HUES64 (cell line): ENCODE data around the gene ACOT13. TPM values are rescaled to one million over a fixed set of nuclear protein-coding genes. Genes with fewer than 3 reads are reported as not detected.
"Not testable (repeated sequence)": the region's sequence is repeated elsewhere in the genome, so short reads cannot be mapped to it uniquely, and the experiment has no call there.

Experiments used
- H3K27ac ChIP-seq: 2 replicates; pipeline ENCODE4 v1.7.0; 2013; ENCODE audit warnings: low read depth, low read length, inconsistent platforms
- H3K27me3 ChIP-seq: 2 replicates; pipeline ENCODE4 v1.6.1; 2013; ENCODE audit warnings: mild to moderate bottlenecking, low read length; ENCODE audit not compliant: insufficient read depth
- H3K36me3 ChIP-seq: 2 replicates; pipeline ENCODE4 v1.6.1; 2013; ENCODE audit warnings: mild to moderate bottlenecking, low read length; ENCODE audit not compliant: insufficient read depth
- H3K4me1 ChIP-seq: 2 replicates; pipeline ENCODE4 v1.6.1; 2013; ENCODE audit warnings: mild to moderate bottlenecking, low read length, moderate library complexity; ENCODE audit not compliant: insufficient read depth
- H3K4me3 ChIP-seq: 2 replicates; pipeline ENCODE4 v1.5.1; 2013; ENCODE audit warnings: mild to moderate bottlenecking, low read length, moderate library complexity
- H3K9ac ChIP-seq: 2 replicates; pipeline ENCODE4 v1.6.1; 2013; ENCODE audit warnings: mild to moderate bottlenecking, low read depth, low read length
- H3K9me3 ChIP-seq: 2 replicates; pipeline ENCODE4 v1.6.1; 2013; ENCODE audit warnings: low read depth, low read length; ENCODE audit not compliant: insufficient read depth
- WGBS: fragments of 150-250, 120-280 bp; methylation state at CpG from one replicate; pipeline ENCODE4 v1.1.7; 2013; ENCODE audit warnings: missing lambda C conversion rate; 5-methylcytosine and 5-hydroxymethylcytosine counted together
- polyA plus RNA-seq, 2 experiments: library from polyadenylated mRNA; stranded (reverse); fragments of 50-300 nt; gene quantifications; one replicate each; pipeline ENCODE4 v1.2.3, GENCODE V29; 2013

ACOT13 gene
- 44.8 TPM for polyA plus RNA-seq (2013, experiment 1 of 2)
- polyA plus RNA-seq (2013, experiment 2 of 2): 61.1 TPM

DNA sequence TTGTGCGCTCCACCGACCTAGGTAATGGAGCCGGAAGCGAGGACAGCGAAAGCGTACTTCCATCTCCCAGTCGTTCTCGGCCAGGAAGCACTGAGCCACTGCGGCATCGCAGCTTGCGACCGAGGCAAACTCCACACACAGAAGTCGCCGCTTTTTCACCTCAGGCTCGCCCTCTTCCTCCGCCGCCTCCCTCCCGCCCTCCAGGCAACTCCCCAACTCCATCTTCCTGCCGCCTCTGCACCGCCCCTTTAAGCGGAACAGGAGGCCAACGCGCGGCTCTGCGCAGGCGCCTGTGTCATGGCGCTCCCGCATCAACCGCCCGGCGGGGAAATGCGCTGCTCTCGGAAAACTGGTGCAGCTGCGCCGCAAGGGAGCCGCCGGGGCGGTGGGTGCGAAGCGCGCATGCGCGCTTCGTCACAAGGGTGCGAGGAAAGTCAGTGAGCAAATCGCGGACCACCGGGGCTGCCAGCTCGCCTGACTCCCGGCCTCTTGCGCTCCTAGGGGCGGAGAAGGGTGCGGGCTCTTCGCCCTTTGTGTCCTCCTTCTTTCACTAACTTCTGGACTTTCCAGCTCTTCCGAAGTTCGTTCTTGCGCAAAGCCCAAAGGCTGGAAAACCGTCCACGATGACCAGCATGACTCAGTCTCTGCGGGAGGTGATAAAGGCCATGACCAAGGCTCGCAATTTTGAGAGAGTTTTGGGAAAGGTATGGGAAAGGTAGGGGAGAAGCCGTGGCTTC lies at the start of gene ACOT13, which contains the start of gene TDP2:
TSS of gene ACOT13 (plus strand) at position 437 of the 737 bp plus-strand sequence. CDS start at position 624, 187 bp downstream.
TSS of gene TDP2 (minus strand) at position 259 of the 737 bp plus-strand sequence. CDS start at position 222, 37 bp downstream.
- peak within 1 kb of the TSS; percentile 99 for H3K4me3 ChIP-seq
- peak within 1 kb of the TSS; percentile 96 for H3K9ac ChIP-seq
- peaks cover 22% of the 10 kb centered on the region for H3K9me3 ChIP-seq
- peaks cover 53% of the 10 kb centered on the region for H3K36me3 ChIP-seq
- H3K27ac ChIP-seq: peak within 1 kb of the TSS; percentile 94
- H3K27me3 ChIP-seq: no peaks in the 10 kb centered on the region
- under 1% methylated on average over 62 of the region's 62 CpGs for WGBS
- H3K4me1 ChIP-seq: peaks cover 7% of the 10 kb centered on the region; the same call in 1 of the 2 replicates

DNA sequence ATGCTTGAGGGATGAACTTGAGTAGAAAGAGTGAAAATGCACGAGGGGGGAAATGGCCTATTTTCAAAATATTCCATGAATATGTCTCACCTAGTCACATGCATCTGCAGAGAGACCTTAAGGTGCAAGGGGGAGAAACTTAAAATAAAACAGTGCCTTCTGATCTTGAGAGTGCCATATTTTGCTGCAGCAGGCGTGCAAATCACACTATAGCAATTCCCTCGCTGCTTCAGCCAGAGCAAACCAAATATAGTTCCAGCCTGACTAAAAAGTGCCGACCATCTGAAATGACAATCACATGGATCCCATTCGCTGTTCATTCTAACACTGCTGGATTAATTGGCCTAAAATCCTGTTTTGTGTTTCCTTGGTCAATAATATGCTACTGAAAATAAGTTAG lies 47.2 kb upstream of the ACOT13 start:
- Histone ChIP-seq H3K9me3 (no peaks in the 10 kb centered on the region), H3K36me3 (no peaks in the 10 kb centered on the region), H3K27me3 (no peaks in the 10 kb centered on the region), H3K4me3 (no peak overlapping the region), H3K9ac (no peak overlapping the region), H3K4me1 (no peaks in the 10 kb centered on the region), H3K27ac (no peak overlapping the region)
- 96% methylated on average over 5 of the region's 5 CpGs for WGBS

DNA sequence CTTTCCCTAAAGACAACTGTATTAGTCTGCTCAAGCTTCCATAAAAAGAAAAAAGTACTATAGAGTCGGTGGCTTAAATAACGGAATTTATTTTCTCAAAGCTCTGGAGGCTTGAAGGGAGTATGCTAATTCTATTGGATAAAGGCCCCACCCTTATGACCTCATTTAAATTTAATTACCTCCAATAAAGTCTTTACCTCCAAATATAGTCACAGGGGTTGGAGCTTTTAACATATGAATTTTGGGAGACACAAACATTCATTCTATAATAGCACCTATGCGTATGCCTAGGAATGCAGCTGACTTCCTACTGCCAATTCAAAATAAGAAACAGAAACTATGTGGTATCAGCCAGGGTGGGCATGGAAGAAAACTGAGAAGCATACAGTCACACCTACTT lies 46.2 kb upstream of the ACOT13 start:
- Histone ChIP-seq H3K4me3 (no peak overlapping the region), H3K27ac (no peak overlapping the region), H3K4me1 (no peaks in the 10 kb centered on the region), H3K9ac (no peak overlapping the region), H3K27me3 (no peaks in the 10 kb centered on the region), H3K9me3 (no peaks in the 10 kb centered on the region), H3K36me3 (no peaks in the 10 kb centered on the region)
- WGBS: 100% methylated on average over 1 of the region's 3 CpGs

DNA sequence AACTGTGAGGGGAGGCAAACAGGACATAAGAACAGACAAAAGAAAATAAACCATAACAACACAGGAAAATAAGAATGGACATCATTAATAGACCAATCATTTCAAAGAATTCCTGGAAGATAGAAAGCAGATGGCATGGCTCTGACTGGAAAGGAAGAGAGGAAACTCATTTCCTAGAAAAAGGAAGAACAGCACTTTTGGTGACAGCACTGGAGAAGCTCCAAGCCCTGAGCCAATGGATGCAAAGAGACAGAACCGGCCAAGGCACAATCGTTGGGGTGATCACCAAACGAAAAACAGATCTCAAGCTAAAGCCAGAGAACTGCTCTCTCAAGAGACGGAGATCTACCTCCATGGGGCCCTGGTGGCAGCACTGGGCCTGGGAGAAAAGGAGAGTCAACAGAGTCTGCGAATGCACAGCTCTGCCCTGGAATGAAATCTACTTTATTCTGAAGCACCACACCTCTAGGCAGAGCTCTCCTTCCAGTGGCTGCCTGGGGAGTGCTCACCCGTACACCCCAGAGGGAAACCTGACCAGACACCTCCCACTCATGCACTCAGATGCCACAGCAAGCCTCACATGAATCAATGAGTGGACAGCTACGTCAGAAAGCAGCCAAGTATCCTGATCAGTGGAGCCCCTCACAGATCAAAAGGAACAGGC lies 45.1 kb upstream of the ACOT13 start:
- no peaks in the 10 kb centered on the region for H3K36me3 ChIP-seq
- H3K27ac ChIP-seq: no peak overlapping the region
- no peaks in the 10 kb centered on the region for H3K9me3 ChIP-seq
- no peaks in the 10 kb centered on the region for H3K4me1 ChIP-seq
- H3K4me3 ChIP-seq: no peak overlapping the region
- 88% methylated on average over 7 of the region's 7 CpGs for WGBS
- H3K27me3 ChIP-seq: no peaks in the 10 kb centered on the region
- no peak overlapping the region for H3K9ac ChIP-seq

DNA sequence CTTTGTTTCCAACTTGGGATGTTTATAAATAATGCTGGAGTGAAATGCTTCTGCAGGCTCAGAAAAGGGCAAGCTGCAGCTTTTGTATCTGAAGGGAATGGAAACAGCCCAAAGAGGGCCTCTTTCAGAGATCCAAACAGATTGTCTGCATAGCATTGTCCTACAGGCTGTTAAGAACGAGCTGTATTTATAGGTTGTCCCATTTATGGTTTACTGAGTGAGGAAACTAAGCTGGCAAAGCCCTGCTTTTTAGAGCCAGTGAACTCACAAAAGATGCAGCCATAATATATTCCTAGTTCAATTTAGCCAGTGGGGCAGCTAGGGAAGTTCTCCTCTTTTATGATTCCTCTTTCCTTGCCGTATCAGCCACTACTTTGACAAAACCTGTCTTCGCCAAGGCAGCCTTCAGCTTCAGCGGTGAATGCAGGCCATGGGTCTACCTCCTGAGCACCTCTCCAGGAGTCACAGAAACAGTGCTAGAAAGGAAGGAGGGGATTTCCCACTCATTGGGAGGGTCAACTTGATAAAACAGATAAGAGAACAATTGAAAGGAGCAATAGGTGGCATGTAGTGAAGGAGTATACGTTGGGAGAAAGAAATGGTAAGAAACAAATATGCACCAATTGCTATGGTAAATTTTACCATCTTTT lies 35.9 kb upstream of the ACOT13 start:
- Histone ChIP-seq H3K9me3 (no peaks in the 10 kb centered on the region), H3K9ac (no peak overlapping the region), H3K4me3 (no peak overlapping the region), H3K4me1 (peaks cover 15% of the 10 kb centered on the region), H3K36me3 (no peaks in the 10 kb centered on the region), H3K27ac (no peak overlapping the region), H3K27me3 (no peaks in the 10 kb centered on the region)
- WGBS: 71% methylated on average over 5 of the region's 5 CpGs

DNA sequence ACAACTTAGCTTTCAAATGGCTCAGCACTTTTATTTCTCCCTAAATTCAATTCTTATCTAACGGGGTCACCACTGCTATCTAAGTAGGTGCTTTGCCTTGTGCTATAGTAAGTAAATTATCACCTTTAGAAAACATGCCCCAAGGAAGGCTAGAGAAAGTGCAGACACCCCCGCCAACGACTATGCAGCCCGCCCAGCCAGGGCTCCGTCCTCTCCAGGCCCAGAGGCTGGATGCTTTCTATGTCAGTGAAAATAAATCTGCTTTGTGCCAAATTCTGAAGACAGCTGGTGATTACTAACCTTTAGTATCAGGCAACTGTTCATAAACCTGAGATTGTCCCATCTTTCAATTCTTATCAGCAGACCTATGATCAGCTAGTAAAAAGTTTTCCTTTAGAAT lies 35.2 kb upstream of the ACOT13 start:
- no peaks in the 10 kb centered on the region for H3K36me3 ChIP-seq
- H3K27me3 ChIP-seq: no peaks in the 10 kb centered on the region
- no peak overlapping the region for H3K27ac ChIP-seq
- H3K9ac ChIP-seq: no peak overlapping the region
- peaks cover 15% of the 10 kb centered on the region for H3K4me1 ChIP-seq
- H3K4me3 ChIP-seq: no peak overlapping the region
- no peaks in the 10 kb centered on the region for H3K9me3 ChIP-seq
- 57% methylated on average over 4 of the region's 5 CpGs for WGBS

DNA sequence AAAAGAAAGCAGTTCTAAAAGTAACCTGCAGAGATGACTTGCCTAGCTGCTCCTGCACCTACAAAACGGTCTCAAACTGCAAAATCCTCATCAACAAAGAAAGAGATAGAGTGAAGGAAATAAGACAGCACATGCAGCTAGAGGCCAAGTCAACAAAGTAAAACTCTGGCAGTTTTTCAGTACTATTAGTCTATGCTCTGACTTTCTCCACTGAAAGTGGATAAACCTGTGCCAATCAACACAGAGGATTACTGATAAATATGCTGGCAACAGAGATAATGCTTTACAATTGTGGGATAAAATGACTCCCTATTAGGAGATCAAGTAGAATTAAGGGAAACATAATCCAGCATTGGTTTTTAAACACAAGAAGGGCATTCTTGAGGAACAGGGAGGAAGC lies 34.3 kb upstream of the ACOT13 start:
- peaks cover 15% of the 10 kb centered on the region for H3K4me1 ChIP-seq
- 0 out of 2 replicates have a peak, but pooled peaks cover 5% of the 10 kb centered on the region for H3K9me3 ChIP-seq
- no peaks in the 10 kb centered on the region for H3K36me3 ChIP-seq
- no peak overlapping the region for H3K27ac ChIP-seq
- H3K9ac ChIP-seq: no peak overlapping the region
- no peaks in the 10 kb centered on the region for H3K27me3 ChIP-seq
- no peak overlapping the region for H3K4me3 ChIP-seq
- WGBS: 40% methylated on average over 1 of the region's 1 CpG

DNA sequence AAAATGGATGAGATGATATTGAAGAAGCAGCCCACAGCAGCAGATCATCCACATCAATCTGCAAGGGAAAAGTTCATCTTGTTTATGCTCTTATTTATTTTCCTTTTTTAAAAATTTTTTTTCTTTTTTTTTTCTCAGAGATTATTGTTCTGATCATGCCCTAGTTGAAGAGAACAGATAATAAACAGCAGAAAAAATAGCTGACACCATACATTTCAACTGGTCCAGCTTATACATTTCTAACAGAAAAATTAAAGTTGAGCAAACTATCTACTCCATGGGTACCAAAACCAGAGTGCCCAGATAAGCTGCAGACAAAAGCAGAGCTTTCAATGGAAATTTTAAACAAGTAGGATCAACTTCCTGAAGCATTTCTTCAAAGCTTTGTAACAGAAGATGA lies 30.2 kb upstream of the ACOT13 start:
- Histone ChIP-seq H3K4me1 (peaks cover 4% of the 10 kb centered on the region; the same call in 1 of the 2 replicates), H3K4me3 (no peak overlapping the region), H3K9me3 (peaks cover 9% of the 10 kb centered on the region; the same call in 1 of the 2 replicates), H3K9ac (no peak overlapping the region), H3K27ac (no peak overlapping the region), H3K27me3 (no peaks in the 10 kb centered on the region), H3K36me3 (no peaks in the 10 kb centered on the region)

DNA sequence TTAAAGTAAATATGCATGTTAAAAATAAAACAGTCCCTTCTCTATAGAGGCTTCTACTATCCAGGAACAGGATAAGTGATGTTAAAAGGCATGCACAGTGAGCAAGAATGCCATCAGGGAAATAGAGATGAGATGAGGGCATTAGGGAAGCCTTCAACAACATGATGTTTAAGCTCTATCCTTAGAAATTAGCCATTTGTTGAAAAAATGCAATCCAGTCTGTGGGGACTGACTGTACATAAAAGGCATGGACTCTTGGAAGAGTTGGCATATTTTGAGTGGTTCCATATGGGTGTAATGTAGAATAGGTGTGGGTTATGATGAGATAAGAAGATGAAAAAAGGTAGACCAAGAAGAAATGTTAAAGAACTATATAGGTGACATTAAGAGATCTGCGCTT lies 26.7 kb upstream of the ACOT13 start:
- H3K9ac ChIP-seq: no peak overlapping the region
- H3K4me3 ChIP-seq: no peak overlapping the region
- H3K36me3 ChIP-seq: no peaks in the 10 kb centered on the region
- 100% methylated on average over 1 of the region's 1 CpG for WGBS
- H3K27ac ChIP-seq: no peak overlapping the region
- peaks cover 9% of the 10 kb centered on the region; the same call in 1 of the 2 replicates for H3K9me3 ChIP-seq
- peaks cover 16% of the 10 kb centered on the region for H3K27me3 ChIP-seq
- peaks cover 7% of the 10 kb centered on the region; the same call in 1 of the 2 replicates for H3K4me1 ChIP-seq

DNA sequence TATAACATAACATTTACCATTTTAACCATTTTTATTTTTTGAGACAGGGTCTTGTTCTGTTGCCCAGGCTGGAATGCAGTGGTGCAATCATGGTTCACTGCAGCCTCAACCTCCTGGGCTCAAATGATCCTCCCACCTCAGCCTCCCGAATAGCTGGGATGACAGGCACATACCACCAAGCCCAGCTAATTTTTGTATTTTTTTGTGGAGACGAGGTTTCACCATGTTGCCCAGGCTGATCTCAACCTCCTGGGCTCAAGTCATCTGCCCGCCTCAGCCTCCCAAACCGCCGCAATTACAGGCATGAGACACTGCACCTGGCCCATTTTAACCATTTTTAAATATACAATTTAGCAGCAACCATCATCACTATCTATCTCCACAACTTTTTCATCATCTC lies 26.2 kb upstream of the ACOT13 start:
- WGBS: 94% methylated on average over 5 of the region's 5 CpGs

DNA sequence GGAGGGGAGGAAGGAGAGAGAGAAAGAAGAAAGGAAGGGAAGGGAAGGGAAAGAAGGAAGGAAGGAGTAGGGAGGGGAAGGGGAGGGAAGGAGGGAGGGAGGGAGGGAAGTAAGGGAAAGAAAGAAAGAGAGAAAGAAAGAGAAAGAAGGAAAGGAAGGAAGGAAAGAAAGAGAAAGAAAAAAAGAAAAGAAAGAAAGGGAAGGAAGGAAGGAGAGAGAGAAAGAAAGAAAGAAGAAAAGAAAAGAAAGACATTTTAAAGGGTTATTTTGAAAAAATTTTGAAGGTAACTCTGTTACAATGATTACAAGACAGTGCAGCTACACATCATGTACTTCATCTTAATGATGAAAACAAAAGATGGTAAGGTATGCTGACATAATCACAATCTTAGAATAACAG lies 24.8 kb upstream of the ACOT13 start:
- Histone ChIP-seq H3K36me3 (no peaks in the 10 kb centered on the region), H3K9me3 (peaks cover 6% of the 10 kb centered on the region; the same call in 1 of the 2 replicates), H3K4me3 (no peak overlapping the region), H3K4me1 (peaks cover 14% of the 10 kb centered on the region; the same call in 1 of the 2 replicates), H3K27me3 (peaks cover 20% of the 10 kb centered on the region), H3K9ac (no peak overlapping the region), H3K27ac (no peak overlapping the region)

More for the DNA sequence above, 26.2 kb upstream of the ACOT13 start:
- not testable (repeated sequence) for H3K4me3 ChIP-seq, H3K9me3 ChIP-seq, H3K27ac ChIP-seq, H3K9ac ChIP-seq, H3K36me3 ChIP-seq
- peaks cover 11% of the 10 kb centered on the region; the same call in 1 of the 2 replicates for H3K4me1 ChIP-seq
- peaks cover 20% of the 10 kb centered on the region for H3K27me3 ChIP-seq
